Hepatocyte (in vitro differentiated cells): ENCODE results near the gene SCN3A. TPM values are rescaled to one million over a fixed set of nuclear protein-coding genes. Genes with fewer than 3 reads are reported as not detected.

Experiments
- DNase-seq: peaks from one replicate; pipeline ENCODE4 v3.0.0-alpha.2; 2016; ENCODE audit warnings: low spot score
- H2AFZ ChIP-seq: fragments of 200-600 bp; sonication (generic); 2 replicates; pipeline ENCODE4 v1.6.0; 2016; ENCODE audit warnings: antibody characterized with exemption, mild to moderate bottlenecking
- H3K27ac ChIP-seq: fragments of 200-600 bp; sonication (generic); 2 replicates; pipeline ENCODE4 v1.5.1; 2016; ENCODE audit warnings: mild to moderate bottlenecking
- H3K27me3 ChIP-seq: fragments of 200-600 bp; sonication (generic); 2 replicates; pipeline ENCODE4 v1.6.1; 2016
- H3K36me3 ChIP-seq: fragments of 200-600 bp; sonication (generic); replicated peaks from 2 replicates; pipeline ENCODE4 v1.5.1; 2016; ENCODE audit warnings: low read depth; ENCODE audit not compliant: insufficient read depth
- H3K4me1 ChIP-seq: fragments of 200-600 bp; sonication (generic); 2 replicates; pipeline ENCODE4 v1.5.1; 2016; ENCODE audit warnings: mild to moderate bottlenecking, moderate library complexity; ENCODE audit not compliant: insufficient read depth
- H3K4me2 ChIP-seq: fragments of 200-600 bp; sonication (generic); 2 replicates; pipeline ENCODE4 v1.6.0; 2016
- H3K4me3 ChIP-seq: fragments of 200-600 bp; sonication (generic); 2 replicates; pipeline ENCODE4 v1.5.1; 2016; ENCODE audit warnings: mild to moderate bottlenecking
- H3K79me2 ChIP-seq: fragments of 200-600 bp; sonication (generic); 2 replicates; pipeline ENCODE4 v1.6.0; 2017; ENCODE audit warnings: mild to moderate bottlenecking
- H3K9me2 ChIP-seq: fragments of 200-600 bp; sonication (generic); replicated peaks from 2 replicates; pipeline ENCODE4 v1.6.0; 2017; ENCODE audit warnings: mild to moderate bottlenecking; ENCODE audit not compliant: insufficient read depth
- H3K9me3 ChIP-seq: fragments of 200-600 bp; sonication (generic); 2 replicates; pipeline ENCODE4 v1.5.1; 2016; ENCODE audit warnings: low read depth, mild to moderate bottlenecking
- H4K20me1 ChIP-seq: fragments of 200-600 bp; sonication (generic); 2 replicates; pipeline ENCODE4 v1.6.0; 2016; ENCODE audit warnings: mild to moderate bottlenecking; ENCODE audit not compliant: insufficient read depth, poor library complexity, severe bottlenecking
- EZH2 ChIP-seq: fragments of 200-600 bp; sonication (generic); IDR thresholded peaks from 2 replicates; pipeline ENCODE4 v1.6.1; 2016; ENCODE audit warnings: antibody characterized with exemption, mild to moderate bottlenecking, borderline replicate concordance
- EZH2phosphoT487 ChIP-seq: fragments of 200-600 bp; sonication (generic); IDR thresholded peaks from one replicate; pipeline ENCODE4 v1.6.1; 2018; ENCODE audit warnings: antibody characterized with exemption, mild to moderate bottlenecking, low read depth, moderate library complexity; ENCODE audit not compliant: unreplicated experiment, severe bottlenecking
- WGBS: methylation state at CpG from one replicate; pipeline ENCODE4 v1.1.6; 2016; ENCODE audit warnings: low lambda C conversion rate; ENCODE audit errors: missing lambda C conversion rate; 5-methylcytosine and 5-hydroxymethylcytosine counted together
- polyA plus RNA-seq: library from polyadenylated mRNA; unstranded; fragments of >200 nt; fragmentation: Nextera tagmentation; extraction: Ambion mirVana; gene quantifications from 2 replicates; pipeline ENCODE4 v1.2.1, GENCODE V29; 2016
- total RNA-seq: library from RNA; depleted of rRNA; stranded (reverse); fragments of >200 nt; gene quantifications from 2 replicates; pipeline ENCODE4 v1.2.3, GENCODE V29; 2014
- TF ChIP-seq, protein P1 (sequence below): fragments of 200-600 bp; sonication (generic); IDR thresholded peaks from 2 replicates; pipeline ENCODE4 v1.5.1; 2016; ENCODE audit warnings: antibody characterized with exemption, mild to moderate bottlenecking; ENCODE audit not compliant: poor library complexity

The SCN3A gene
- total and polyA plus RNA-seq, 2 experiments from 2014 or later: 3.0 to 14.5 TPM

- H2AFZ ChIP-seq: no peak overlapping the region
- H3K27ac ChIP-seq: no peak overlapping the region
- 13% methylated on average over 1 of the region's 1 CpG for WGBS
- no peak overlapping the region for H3K4me3 ChIP-seq
- H3K4me2 ChIP-seq: no peak overlapping the region
- H3K9me2 ChIP-seq: no peaks in the 10 kb centered on the region
- no peaks in the 10 kb centered on the region for H3K36me3 ChIP-seq
- H3K9me3 ChIP-seq: no peaks in the 10 kb centered on the region
- H3K79me2 ChIP-seq: no peaks in the 10 kb centered on the region
- H4K20me1 ChIP-seq: no peaks in the 10 kb centered on the region
- H3K4me1 ChIP-seq: no peaks in the 10 kb centered on the region
- TF ChIP-seq EZH2phosphoT487 (no peak), EZH2 (no peak)
- TF ChIP-seq, protein P1, sequence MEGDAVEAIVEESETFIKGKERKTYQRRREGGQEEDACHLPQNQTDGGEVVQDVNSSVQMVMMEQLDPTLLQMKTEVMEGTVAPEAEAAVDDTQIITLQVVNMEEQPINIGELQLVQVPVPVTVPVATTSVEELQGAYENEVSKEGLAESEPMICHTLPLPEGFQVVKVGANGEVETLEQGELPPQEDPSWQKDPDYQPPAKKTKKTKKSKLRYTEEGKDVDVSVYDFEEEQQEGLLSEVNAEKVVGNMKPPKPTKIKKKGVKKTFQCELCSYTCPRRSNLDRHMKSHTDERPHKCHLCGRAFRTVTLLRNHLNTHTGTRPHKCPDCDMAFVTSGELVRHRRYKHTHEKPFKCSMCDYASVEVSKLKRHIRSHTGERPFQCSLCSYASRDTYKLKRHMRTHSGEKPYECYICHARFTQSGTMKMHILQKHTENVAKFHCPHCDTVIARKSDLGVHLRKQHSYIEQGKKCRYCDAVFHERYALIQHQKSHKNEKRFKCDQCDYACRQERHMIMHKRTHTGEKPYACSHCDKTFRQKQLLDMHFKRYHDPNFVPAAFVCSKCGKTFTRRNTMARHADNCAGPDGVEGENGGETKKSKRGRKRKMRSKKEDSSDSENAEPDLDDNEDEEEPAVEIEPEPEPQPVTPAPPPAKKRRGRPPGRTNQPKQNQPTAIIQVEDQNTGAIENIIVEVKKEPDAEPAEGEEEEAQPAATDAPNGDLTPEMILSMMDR: no peak
- no peaks in the 10 kb centered on the region for H3K27me3 ChIP-seq
- no peak for DNase-seq
Measured at GRCh38 chr2:165214093-165214492, 10.2 kb upstream of the SCN3A start.

DNA sequence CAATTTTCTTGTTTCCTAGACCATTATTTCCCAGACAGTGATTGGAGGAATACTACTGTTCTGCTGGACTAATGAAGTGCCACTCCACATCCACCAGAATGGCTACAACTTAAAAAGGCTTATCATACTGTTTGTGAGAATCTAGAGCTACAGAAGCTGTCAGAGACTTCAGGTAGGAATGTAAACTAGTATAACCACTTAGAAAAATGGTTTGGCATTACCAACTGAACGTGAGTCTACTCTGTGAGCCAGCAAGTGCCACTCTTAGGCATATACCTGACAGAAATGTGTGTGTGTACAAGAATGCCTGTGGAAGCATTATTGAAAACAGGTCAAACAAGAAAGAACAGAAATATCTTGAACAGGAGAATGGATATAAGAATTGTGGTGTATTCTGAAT lies 4.2 kb upstream of the SCN3A start:
- H3K4me3 ChIP-seq: no peak overlapping the region
- H2AFZ ChIP-seq: no peak overlapping the region
- no peak overlapping the region for H3K4me2 ChIP-seq
- H3K4me1 ChIP-seq: no peaks in the 10 kb centered on the region
- TF ChIP-seq EZH2phosphoT487: no peak
- TF ChIP-seq, protein P1: no peak
- TF ChIP-seq EZH2: no peak
- no peaks in the 10 kb centered on the region for H4K20me1 ChIP-seq
- no peaks in the 10 kb centered on the region for H3K9me2 ChIP-seq
- H3K9me3 ChIP-seq: no peaks in the 10 kb centered on the region
- H3K79me2 ChIP-seq: no peaks in the 10 kb centered on the region
- no peaks in the 10 kb centered on the region for H3K27me3 ChIP-seq
- H3K36me3 ChIP-seq: no peaks in the 10 kb centered on the region
- DNase-seq: no peak
- H3K27ac ChIP-seq: no peak overlapping the region
- WGBS: 76% methylated on average over 1 of the region's 1 CpG

- TF ChIP-seq, protein P1: no peak
- no peak for TF ChIP-seq EZH2
- TF ChIP-seq EZH2phosphoT487: no peak
- Histone ChIP-seq H3K27ac (no peak overlapping the region), H3K4me3 (no peak overlapping the region), H3K9me2 (no peaks in the 10 kb centered on the region), H3K4me2 (no peak overlapping the region), H3K79me2 (no peaks in the 10 kb centered on the region), H4K20me1 (no peaks in the 10 kb centered on the region), H3K36me3 (no peaks in the 10 kb centered on the region), H3K9me3 (no peaks in the 10 kb centered on the region), H3K27me3 (no peaks in the 10 kb centered on the region), H2AFZ (no peak overlapping the region), H3K4me1 (no peaks in the 10 kb centered on the region)
- WGBS: 95% methylated on average over 2 of the region's 2 CpGs
- DNase-seq: no peak
Measured at GRCh38 chr2:165205865-165206264, 2.0 kb upstream of the SCN3A start.

GRCh38 chr2:165202239-165202638 lies 1.6 kb downstream of the SCN3A start:
- Histone ChIP-seq H3K9me3 (no peaks in the 10 kb centered on the region), H3K4me2 (no peak overlapping the region), H3K9me2 (no peaks in the 10 kb centered on the region), H3K4me1 (no peaks in the 10 kb centered on the region), H3K27ac (peak overlapping the region; percentile 58), H4K20me1 (no peaks in the 10 kb centered on the region), H3K4me3 (no peak overlapping the region), H3K79me2 (no peaks in the 10 kb centered on the region), H3K36me3 (no peaks in the 10 kb centered on the region), H2AFZ (no peak overlapping the region), H3K27me3 (no peaks in the 10 kb centered on the region)
- DNase-seq: no peak
- TF ChIP-seq EZH2phosphoT487: no peak
- TF ChIP-seq, protein P1: no peak
- no peak for TF ChIP-seq EZH2
- 96% methylated on average over 1 of the region's 1 CpG for WGBS
